Brain pericyte (primary cell): ENCODE data around the gene TMC5.
"Not testable (repeated sequence)": the region's sequence is repeated elsewhere in the genome, so short reads cannot be mapped to it uniquely, and the experiment has no call there.

Experiments
- DNase-seq: peaks from one replicate; pipeline ENCODE4 v3.0.0-alpha.2; 2012; ENCODE audit warnings: low read depth, low spot score

Gene TMC5

DNA sequence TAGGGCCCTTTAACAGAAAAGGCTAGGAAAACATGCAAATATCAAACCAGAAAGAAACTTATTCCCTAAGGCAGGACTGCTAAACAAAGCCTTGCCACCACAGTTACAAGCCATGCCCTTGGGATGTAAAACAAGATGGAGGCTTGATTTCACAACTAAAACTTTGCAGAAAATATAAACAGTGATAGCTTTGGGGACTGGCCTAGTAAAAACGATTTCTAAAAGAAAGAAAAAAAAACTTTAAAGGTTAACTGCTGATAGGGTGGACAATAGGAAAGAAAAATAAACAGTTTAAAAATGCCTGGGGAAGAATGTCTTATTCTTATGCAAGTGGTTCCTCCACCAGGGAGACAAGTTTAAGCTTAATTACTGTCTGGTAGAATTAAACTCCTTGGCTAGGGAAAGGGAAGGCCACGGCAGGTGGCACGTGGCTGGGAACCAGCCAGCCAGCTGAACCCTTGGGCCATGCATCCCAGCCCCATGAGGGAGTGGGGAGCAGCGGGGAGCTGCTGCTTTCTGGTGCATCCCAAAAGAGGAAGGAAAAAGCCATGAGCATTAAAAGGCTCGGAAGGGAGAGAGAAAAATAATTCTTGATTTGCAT, 10.7 kb upstream of the TMC5 start:
- DNase-seq: no peak

DNA sequence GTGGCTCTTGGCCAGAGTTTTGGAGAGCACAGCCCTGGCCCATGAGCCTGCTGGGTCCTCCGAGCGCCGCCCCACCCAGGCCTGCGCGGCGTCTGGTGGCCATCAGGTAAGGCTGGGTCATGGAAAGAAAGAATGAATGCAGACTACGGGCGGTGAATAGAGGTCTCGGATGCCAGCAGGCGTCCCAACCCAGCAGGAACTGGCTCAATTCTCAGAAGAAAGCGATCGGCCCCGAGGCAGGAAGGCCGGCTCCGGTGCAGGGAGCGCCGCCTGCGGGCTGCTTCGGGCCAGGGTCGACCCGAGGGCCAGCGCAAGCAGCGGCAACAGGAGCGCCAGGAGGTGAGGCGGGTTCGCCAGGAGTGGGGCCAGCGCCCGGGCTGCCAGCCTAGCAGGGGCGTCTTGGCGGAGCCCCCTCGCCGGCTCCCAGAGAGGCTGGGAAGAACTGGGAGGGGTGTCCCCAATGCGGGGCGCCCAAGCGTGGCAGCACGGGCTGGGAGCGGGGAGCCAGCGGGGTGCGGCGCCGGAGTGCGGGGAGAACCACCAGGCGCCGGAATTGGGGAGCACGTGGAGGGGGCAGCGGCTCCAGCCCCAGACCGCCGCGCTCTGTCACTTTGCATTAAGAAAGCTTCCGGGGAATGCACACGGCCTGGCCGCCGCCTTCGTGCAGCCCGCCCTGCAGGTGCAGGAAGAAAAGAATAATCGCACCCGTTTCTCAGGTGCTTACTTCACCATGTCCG, 7.1 kb upstream of the TMC5 start:
- no peak for DNase-seq

DNA sequence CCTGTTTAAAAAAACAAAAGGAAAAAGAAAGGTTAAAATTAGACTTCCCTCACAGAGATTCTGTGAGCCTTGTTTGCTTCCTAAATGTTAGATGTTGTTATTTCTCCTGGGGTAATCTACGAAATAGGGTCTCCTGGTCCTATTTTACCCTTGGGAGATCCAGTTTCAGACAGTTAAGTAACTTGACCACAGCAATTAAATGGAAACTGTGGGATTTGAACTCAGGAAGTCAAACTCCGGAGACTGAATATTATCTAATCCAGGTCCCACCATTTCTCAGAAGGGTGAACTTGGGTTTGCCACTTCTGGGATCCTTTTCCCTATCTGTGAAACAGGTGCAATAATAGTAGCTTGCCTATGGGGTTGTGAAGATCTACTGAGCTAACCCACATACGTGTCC, 6.4 kb upstream of the TMC5 start:
- no peak for DNase-seq

DNA sequence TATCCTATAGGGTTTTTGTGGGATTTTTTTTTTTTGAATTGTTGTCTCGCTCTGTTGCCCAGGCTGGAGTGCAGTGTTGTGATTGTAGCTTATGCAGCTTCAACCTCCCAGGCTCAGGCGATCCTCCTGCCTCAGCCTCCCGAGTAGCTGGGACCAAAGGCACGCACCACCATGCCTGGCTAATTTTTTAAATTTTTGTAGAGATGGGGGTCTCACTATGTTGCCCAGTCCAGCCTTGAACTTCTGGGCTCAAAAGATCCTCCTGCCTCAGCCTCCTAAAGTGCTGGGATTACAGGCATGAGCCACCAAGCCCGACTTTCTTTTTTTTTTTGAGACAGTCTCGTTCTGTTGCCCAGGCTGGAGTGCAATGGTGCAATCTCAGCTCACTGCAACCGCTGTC, 5.6 kb upstream of the TMC5 start:
- not testable (repeated sequence) for DNase-seq

DNA sequence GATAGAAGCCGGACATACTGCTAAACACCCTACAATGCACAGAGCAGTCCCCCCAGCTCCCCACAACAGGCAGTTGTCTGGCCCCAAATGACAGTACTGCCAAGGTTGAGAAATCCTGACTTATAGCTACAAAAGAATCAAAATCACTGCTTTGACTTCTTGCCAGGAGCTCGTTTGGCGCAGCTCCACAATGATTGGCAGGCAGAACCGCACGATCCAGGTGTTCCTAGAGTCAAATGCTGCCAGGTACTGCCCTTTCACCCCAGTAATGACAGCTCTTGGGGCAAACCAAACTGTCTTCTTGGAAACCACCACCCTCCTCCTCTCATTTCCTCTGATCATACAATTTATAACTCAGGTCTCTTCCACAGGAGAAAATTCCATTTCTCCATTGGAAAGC, 2.2 kb upstream of the TMC5 start:
- DNase-seq: no peak

DNA sequence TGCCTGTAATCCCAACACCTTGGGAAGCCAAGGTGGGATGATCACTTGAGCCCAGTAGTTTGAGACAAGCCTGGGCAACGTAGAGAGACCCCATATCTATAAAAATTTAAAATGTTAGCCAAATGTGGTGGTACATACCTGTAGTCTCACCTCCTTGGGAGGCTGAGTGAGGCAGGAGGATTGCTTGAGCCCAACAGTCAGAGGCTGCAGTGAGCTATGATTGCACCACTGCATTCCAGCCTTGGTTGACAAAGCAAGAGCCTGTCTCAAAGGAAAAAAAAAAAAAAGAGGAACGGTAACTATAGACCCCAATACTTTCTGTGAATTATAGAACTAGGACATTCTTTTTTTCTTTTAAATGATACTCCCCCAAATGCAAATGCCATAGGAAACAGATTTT, 1.8 kb upstream of the TMC5 start:
- no peak for DNase-seq

DNA sequence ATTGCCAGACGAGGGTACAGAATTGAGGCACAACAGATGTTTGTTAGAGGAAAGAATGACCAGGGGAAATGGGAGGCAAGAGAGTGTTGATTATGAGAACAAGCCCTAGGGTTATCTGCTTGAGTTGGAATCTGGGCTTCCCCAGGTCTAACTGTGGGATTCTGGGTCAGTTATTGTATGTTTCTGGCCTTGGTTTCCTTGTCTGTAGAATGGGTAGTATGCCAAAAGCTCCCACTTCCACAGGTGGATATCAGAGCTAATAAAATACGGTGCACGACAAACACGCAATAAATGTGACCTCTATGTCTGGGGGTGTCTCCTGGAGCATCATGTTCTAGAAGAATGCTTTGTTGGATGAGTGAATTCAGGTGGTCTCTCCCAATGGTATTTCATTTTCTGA, 517 bp downstream of the TMC5 start:
- no peak for DNase-seq

DNA sequence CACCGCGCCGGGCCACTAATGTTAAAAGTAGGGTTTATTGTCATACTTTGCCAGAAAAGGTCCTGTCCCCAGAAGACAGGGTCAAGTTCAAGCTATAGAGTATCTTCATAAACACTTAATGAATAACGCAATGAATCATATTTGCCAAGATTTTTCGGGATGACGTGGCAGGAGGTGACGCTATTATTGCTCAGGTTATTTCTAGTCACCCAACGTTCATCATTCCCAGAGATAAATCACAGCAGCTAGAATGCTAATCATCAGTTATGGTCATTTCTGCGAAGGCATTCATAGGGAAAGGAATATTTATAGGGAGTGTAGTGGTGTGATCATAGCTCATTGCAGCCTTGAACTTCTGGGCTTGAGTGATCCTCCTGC, 2.0 kb downstream of the TMC5 start:
- DNase-seq: no peak

DNA sequence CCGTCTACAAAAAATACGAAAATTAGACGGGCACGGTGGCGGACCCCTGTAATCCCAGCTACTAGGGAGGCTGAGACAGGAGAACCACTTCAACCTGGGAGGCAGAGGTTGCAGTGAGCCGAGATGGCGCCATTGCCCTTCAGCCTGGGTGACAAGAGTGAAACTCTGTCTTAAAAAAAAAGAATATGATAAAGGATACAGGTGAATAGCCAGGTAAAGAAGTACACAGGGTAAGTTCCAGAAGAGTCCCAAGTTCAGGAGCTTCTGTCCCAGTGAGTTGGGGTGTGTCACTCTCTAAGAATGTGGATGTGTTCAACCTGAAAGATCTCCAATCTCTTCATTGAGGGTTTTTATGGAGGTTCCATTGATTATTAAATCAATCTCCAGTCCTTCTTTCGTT, 6.8 kb downstream of the TMC5 start:
- DNase-seq: no peak

DNA sequence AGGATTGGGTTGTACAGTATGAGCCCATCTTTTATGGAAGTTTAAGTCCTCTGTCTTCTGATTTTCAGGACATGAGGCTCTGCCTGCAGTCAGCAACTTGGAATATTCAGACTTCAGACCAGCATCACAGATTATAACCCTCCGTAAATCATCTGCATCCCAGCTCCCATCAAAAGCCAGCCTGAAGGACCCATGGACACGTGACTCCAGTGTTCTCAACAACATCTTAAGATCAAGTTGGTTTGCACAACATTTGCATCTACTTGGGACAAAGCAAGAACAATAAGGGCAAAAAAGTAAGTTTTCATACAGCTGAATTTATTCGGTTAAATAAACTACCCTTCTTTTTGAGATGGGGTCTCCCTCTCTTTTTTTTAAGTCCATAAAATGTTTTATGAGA, 12.7 kb downstream of the TMC5 start:
- no peak for DNase-seq

DNA sequence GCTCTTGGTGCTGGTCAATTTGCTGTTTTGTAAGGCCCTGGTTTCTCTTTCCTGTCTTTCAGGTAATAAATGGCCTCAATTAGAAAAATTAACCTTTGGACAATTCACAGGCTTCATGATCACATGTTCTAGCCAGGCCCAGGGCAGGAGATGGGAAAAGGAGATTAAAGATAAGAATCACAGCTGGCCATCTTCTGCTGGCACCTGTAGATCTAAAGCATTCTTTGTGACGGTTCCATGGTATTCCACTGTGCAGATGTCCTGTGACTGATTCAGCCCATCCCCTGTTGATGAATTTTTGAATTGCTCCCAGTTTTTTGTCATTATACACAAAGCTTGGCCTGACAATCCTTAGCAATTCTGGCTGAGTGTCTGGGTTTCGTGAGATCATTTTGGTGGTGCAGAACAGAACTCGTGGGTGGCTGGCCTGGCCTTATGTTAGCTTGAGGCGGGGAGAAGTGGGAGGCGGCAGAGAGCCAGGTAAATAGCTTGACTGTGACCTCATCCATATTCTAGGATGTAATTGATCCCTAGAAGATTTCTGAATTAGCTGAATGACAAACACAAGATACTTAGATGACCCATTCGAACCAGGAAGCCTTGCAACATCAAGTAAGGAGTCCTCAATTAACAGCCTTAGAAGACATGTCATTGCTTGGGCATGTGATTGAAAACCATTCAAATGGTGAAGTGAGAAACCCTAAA, 14.1 kb downstream of the TMC5 start:
- no peak for DNase-seq

DNA sequence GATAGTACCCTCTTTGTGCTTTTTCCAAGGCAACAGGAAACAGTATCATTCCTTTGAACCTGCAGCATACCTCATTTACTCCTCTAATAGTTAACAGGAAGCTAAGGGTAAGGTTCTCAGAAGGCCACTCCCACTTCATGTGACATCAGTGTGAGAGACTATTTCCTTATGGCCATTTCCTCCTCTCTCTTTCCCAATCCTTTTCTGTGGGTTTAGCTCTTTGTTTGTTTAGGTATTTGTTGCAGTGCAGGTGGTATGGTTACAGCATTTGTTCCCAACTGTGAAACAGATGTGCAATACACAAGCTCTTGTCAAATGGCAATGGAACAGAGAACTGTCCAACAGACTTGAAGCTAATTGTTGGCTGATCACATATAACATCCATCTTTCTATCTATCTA, 14.7 kb downstream of the TMC5 start:
- no peak for DNase-seq

DNA sequence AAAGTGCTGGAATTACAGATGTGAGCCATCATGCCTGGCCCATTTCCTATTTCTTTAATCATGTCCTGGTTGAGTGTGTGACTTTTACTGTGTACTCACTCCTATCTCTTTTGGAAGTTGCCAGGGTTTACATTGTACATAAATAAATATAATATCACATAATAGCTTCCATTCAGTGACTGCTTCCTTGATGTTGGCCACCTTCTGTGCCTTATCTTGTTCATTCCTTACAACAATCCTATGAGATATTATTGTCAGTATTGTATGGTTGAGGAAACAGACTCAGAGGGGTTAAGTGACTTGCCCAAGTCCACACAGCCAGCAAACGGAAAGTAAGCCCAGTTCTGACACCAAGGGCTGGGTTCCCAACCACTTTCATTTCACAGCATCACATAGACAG, 16.9 kb downstream of the TMC5 start:
- no peak for DNase-seq

DNA sequence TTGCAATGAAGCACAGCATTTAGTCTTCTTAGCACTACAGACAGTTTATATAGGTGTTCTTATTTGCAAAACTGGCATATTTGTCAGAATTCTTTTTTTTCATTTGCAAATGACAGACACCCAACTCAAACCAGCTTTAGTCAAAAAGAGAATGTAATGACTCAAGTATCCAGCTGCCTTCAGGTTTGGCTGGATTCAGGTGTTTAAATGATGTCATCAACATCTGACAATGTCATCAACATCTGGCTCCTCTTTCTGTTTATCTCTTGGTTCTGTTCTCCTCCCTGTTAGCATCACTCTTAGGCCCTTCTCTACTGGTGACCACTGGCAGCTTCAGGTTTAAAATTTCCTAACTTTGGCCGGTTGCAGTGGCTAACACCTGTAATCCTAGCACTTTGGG, 18.9 kb downstream of the TMC5 start:
- DNase-seq: no peak

DNA sequence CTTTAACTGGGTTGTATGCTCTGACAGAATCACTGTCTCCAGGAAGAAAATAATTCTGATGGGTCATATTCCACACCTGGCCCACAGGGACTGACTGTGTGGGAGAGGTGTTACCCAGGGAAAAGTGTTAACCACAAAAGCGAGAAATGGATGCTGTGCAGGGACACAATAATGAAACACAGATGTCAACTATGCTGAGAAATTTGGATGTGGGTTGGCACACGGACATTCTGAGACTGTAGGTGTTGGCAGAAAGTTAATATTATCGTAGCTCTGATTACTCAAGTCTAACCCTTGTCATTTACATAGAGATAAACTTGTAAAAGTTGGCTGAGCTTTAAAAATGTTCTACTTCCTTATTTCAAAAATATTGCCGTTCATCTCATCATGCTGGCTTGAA, 19.6 kb downstream of the TMC5 start:
- DNase-seq: no peak

DNA sequence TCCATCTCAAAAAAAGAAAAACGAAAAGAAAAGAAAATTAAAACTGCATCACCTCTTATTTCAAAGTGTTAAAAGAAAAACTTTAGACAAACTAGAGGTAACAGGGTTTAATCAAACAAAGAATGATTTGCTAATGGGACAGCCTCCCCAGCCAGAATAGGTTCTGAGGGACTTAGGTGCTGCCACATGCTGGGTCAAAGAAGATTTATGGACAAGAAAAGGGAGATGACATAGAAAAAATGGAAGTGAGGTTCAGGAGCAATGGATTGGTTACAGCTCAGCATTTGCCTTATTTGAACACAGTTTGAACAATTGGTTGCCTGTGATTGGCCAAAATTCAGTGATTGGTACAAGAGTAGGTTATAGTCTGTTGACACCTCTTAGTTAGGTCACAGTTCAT, 21.1 kb downstream of the TMC5 start:
- DNase-seq: no peak

DNA sequence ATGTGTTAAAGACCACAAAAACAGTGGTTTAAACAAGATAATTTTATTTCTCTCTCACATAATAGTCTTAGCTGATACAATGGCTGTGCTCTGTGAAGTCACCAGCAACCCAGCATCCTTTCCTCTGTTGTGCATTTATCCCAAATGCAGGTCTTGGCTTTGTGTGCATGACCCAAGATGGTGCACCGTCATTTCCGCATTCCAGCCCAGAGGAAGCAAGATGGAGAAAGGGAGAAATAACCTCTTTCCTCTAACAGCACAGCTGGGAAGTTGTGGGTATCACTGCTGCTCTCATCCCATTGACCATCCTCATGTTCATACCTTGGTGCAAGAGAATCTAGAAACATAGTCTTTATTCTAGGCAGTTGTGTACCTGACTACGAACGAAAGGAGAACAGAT, 21.8 kb downstream of the TMC5 start:
- no peak for DNase-seq

DNA sequence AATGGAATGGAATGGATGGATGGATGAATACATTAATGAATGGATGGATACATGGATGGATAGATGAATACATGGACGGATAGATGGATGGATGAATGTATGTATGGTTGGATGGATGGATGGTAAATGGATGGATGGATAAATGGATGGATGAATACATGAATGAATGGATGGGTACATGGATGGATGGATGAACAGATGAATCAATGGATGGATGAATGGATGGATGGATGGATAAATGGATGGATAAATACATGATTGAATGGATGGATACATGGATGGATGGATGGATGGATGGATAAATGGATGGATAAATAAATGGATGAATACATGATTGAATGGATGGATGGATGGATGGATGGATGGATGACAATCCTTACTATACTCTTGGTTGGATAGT, 26.0 kb downstream of the TMC5 start:
- no peak for DNase-seq

DNA sequence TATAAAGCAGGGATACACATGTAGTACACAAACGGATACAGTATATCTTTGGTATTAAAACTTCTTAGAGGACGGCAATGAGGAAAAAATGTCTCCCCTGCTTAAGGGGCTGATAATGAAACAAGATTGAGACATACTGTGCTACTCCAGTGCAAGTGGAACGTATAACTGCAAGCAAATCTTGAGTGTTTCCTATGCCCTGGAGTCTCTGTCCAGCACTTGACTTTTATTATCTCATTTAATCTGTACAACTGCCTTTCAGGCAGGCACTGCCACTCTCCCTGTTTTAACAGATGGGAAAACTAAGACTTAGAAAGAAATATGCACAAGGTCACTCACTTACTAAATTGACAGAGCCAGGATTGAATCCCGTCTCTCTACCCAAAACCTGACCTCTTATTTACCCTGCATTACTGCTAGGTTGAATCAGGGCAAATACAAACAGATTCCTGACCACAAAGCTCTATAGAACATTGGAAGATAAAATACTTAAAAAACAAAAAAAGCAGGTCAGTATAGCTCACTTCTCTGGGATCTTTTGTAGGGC, 28.7 kb downstream of the TMC5 start:
- DNase-seq: no peak

DNA sequence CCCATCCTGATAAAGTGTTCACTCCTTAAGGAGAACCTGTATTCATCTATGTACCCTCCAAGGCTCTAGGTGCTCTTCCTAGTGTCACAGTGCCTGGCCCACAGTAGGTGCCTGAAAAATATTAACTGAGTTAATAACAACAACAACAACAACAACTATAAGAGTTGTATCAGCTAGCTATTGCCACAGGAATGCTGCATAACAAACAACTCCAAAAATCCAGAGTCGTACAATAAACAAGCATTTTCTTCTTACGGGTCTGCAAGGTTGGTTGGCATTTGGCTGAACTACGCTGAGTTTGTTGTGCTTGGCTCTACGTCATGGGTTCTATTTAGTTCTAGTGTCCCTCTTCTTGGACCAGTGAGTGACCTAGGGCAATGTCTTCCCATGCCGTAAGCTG, 29.2 kb downstream of the TMC5 start:
- no peak for DNase-seq

DNA sequence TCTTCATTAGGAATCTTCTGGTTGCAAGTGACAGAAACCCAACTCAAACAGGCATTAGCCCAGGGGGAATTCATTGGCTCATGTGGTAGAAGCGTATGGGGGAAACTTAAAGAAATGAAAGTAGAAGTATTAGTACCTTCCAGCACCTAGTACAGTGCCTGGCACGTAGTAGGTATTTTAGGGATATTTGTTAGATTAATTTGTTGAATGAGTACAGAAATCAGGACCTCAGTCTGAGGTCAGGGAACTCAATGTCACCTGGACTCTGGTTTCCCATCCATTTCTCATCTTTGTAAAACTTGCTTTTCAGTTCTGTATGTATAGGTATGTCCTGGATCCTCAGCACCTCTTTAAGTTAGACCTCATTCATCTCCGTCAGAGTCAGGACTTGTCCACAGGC, 32.5 kb downstream of the TMC5 start:
- no peak for DNase-seq

DNA sequence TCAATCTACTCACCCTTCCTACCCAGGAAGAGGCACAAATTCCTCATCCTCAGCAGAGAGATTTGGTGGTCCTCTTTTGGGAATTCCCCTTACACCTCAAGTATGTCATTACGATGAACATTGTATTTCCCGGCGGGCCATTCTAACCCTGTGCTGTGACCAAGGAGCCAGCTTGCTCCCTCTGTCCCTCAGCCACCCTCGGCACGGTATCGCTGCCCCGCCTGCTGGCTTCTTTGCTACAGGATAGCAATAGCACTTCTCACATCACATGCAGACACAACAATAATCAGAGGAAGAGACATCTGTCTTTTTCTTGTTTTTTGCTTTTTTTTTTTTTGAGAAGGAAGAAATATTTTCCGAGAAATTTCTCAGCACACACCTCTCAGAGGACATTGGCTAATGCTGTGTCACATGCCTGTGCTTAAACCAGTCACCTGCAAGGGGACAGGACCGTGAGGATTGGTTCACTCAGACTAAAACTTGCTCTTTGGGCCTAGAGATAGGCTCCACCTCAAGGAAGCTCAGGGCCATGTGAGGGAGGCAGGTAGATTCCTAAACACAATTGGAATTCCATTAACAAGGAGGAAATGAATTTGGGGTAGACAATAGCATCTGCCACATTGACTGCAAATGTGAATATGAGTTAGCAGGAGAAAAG, 41.2 kb downstream of the TMC5 start:
- no peak for DNase-seq

DNA sequence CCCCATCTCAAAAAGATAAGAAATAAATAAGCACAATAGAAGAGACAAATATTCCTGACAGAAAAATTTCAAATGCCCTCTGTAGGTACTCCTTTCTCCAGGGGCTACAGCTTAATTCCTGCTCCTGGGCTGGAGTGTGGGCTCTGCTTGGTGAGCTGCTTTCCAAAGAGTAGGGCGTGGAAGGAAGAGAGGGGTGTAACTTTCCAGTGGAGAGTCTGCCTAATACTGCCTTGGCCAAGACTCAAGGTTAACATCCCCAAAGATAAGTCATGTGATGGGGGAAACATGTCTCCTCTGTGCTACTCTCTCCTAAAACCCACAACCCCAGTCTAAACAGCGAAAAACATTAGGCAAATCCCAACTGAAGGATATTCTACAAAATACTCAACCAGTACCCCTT, 42.7 kb downstream of the TMC5 start:
- no peak for DNase-seq
